ENCODE results near the gene RNLS.

RNLS gene

DNA sequence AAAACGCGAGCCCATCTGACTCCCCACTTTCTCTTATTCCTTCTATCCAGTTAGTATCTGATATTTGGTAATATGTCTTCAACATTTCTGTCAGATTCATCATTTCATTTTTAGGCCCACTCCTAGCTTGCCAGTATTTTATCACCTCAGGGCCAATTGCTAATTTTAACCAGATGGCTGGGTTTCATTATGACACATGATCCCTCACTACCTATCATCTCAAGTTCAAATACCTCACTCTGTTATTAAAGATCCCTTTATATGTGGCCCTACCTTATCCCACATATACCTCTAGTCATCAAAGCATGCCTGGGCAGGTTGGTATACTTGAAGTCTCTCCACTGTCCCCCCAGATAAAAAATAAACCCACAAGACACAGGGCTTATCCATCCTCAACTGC lies 104.9 kb downstream of the RNLS start:
- H3K27me3 Mint-ChIP-seq (ENCODE audit: low read depth, poor library complexity) = no peaks in the 10 kb centered on the region
- no peaks in the 10 kb centered on the region for H3K36me3 Mint-ChIP-seq (ENCODE audit: low read depth)
- peaks cover 5% of the 10 kb centered on the region for H3K9me3 Mint-ChIP-seq
- DNase-seq = no peak
- no peak overlapping the region for H3K4me3 Mint-ChIP-seq
- TF ChIP-seq, protein P1, sequence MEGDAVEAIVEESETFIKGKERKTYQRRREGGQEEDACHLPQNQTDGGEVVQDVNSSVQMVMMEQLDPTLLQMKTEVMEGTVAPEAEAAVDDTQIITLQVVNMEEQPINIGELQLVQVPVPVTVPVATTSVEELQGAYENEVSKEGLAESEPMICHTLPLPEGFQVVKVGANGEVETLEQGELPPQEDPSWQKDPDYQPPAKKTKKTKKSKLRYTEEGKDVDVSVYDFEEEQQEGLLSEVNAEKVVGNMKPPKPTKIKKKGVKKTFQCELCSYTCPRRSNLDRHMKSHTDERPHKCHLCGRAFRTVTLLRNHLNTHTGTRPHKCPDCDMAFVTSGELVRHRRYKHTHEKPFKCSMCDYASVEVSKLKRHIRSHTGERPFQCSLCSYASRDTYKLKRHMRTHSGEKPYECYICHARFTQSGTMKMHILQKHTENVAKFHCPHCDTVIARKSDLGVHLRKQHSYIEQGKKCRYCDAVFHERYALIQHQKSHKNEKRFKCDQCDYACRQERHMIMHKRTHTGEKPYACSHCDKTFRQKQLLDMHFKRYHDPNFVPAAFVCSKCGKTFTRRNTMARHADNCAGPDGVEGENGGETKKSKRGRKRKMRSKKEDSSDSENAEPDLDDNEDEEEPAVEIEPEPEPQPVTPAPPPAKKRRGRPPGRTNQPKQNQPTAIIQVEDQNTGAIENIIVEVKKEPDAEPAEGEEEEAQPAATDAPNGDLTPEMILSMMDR (IDR thresholded peaks at IDR 0.05) = no peak
- H3K4me1 Mint-ChIP-seq = no peaks in the 10 kb centered on the region
- H3K27ac Mint-ChIP-seq = no peak overlapping the region

GRCh38 chr10:88477343-88478085 lies 105.6 kb downstream of the RNLS start:
- DNase-seq = no peak
- H3K27me3 Mint-ChIP-seq (ENCODE audit: low read depth, poor library complexity) = no peaks in the 10 kb centered on the region
- no peaks in the 10 kb centered on the region for H3K4me1 Mint-ChIP-seq
- H3K4me3 Mint-ChIP-seq = no peak overlapping the region
- H3K36me3 Mint-ChIP-seq (ENCODE audit: low read depth) = no peaks in the 10 kb centered on the region
- no peak overlapping the region for H3K27ac Mint-ChIP-seq
- peaks cover 5% of the 10 kb centered on the region for H3K9me3 Mint-ChIP-seq
- TF ChIP-seq, protein P1 (IDR thresholded peaks at IDR 0.05) = no peak

- H3K4me3 Mint-ChIP-seq = no peak overlapping the region
- no peaks in the 10 kb centered on the region for H3K4me1 Mint-ChIP-seq
- DNase-seq = no peak
- TF ChIP-seq, protein P1 (IDR thresholded peaks at IDR 0.05) = no peak
- no peaks in the 10 kb centered on the region for H3K9me3 Mint-ChIP-seq
- no peaks in the 10 kb centered on the region for H3K27me3 Mint-ChIP-seq (ENCODE audit: low read depth, poor library complexity)
- no peaks in the 10 kb centered on the region for H3K36me3 Mint-ChIP-seq (ENCODE audit: low read depth)
- no peak overlapping the region for H3K27ac Mint-ChIP-seq
Measured at GRCh38 chr10:88474884-88475844, 108.0 kb downstream of the RNLS start.

GRCh38 chr10:88473989-88474883 lies 108.9 kb downstream of the RNLS start:
- no peak for DNase-seq
- H3K4me3 Mint-ChIP-seq = no peak overlapping the region
- H3K27me3 Mint-ChIP-seq (ENCODE audit: low read depth, poor library complexity) = no peaks in the 10 kb centered on the region
- H3K4me1 Mint-ChIP-seq = no peaks in the 10 kb centered on the region
- H3K9me3 Mint-ChIP-seq = no peaks in the 10 kb centered on the region
- TF ChIP-seq, protein P1 (IDR thresholded peaks at IDR 0.05) = no peak
- no peaks in the 10 kb centered on the region for H3K36me3 Mint-ChIP-seq (ENCODE audit: low read depth)
- H3K27ac Mint-ChIP-seq = no peak overlapping the region

GRCh38 chr10:88472540-88472939 lies 110.6 kb downstream of the RNLS start:
- H3K27me3 Mint-ChIP-seq (ENCODE audit: low read depth, poor library complexity) = no peaks in the 10 kb centered on the region
- H3K36me3 Mint-ChIP-seq (ENCODE audit: low read depth) = no peaks in the 10 kb centered on the region
- TF ChIP-seq, protein P1 (IDR thresholded peaks at IDR 0.05) = no peak
- no peak overlapping the region for H3K4me3 Mint-ChIP-seq
- no peak overlapping the region for H3K27ac Mint-ChIP-seq
- H3K4me1 Mint-ChIP-seq = no peaks in the 10 kb centered on the region
- DNase-seq = no peak
- no peaks in the 10 kb centered on the region for H3K9me3 Mint-ChIP-seq

All from nephron progenitor cell (in vitro differentiated cells).